OCI-LY1 (cell line): ENCODE measurements around the gene NT5C3A.

Experiments
- H2AFZ ChIP-seq: fragments of 200-600 bp; sonication (generic), shearing (Covaris generic); 2 replicates; pipeline ENCODE4 v1.6.0; 2014; ENCODE audit warnings: antibody characterized with exemption, mild to moderate bottlenecking, low read length
- H3F3A ChIP-seq: fragments of 200-600 bp; sonication (generic), shearing (Covaris generic); 2 replicates; pipeline ENCODE4 v1.6.0; 2014; ENCODE audit warnings: mild to moderate bottlenecking, antibody characterized with exemption, low read length, moderate library complexity; ENCODE audit not compliant: insufficient read depth
- H3K27ac ChIP-seq: fragments of 200-600 bp; sonication (generic); 2 replicates; pipeline ENCODE4 v1.5.1; 2014; ENCODE audit warnings: low read length, mixed run types, mild to moderate bottlenecking, low read depth; ENCODE audit not compliant: poor library complexity, severe bottlenecking
- H3K27me3 ChIP-seq: fragments of 200-600 bp; sonication (generic); 2 replicates; pipeline ENCODE4 v1.6.0; 2014; ENCODE audit warnings: antibody characterized with exemption, mild to moderate bottlenecking, low read length, moderate library complexity; ENCODE audit not compliant: insufficient read depth
- H3K36me3 ChIP-seq: fragments of 200-600 bp; sonication (generic); 2 replicates; pipeline ENCODE4 v1.6.1; 2014; ENCODE audit warnings: mild to moderate bottlenecking, antibody characterized with exemption, low read length, moderate library complexity, mixed read lengths; ENCODE audit not compliant: insufficient read depth
- H3K4me1 ChIP-seq: fragments of 200-600 bp; sonication (generic); 2 replicates; pipeline ENCODE4 v1.5.1; 2014; ENCODE audit warnings: mild to moderate bottlenecking, low read length, moderate library complexity; ENCODE audit not compliant: insufficient read depth, severe bottlenecking
- H3K4me2 ChIP-seq: fragments of 200-600 bp; sonication (generic), shearing (Covaris generic); 2 replicates; pipeline ENCODE4 v1.6.1; 2014; ENCODE audit warnings: low read length
- H3K4me3 ChIP-seq: fragments of 200-600 bp; sonication (generic); 2 replicates; pipeline ENCODE4 v1.5.1; 2014; ENCODE audit warnings: low read length, low read depth, mild to moderate bottlenecking, mixed read lengths; ENCODE audit not compliant: poor library complexity, severe bottlenecking
- H3K79me2 ChIP-seq: fragments of 200-600 bp; shearing (Covaris generic); 2 replicates; pipeline ENCODE4 v1.6.1; 2016; ENCODE audit warnings: mixed run types, low read length, mixed read lengths; ENCODE audit not compliant: insufficient read depth
- H3K9ac ChIP-seq: fragments of 200-600 bp; sonication (generic), shearing (Covaris generic); 2 replicates; pipeline ENCODE4 v1.6.1; 2014; ENCODE audit warnings: mild to moderate bottlenecking, low read length, mixed read lengths
- H3K9me2 ChIP-seq: fragments of 200-600 bp; sonication (generic), shearing (Covaris generic); 2 replicates; pipeline ENCODE4 v1.6.1; 2014; ENCODE audit warnings: low read depth, mild to moderate bottlenecking, low read length, mixed read lengths
- H3K9me3 ChIP-seq: fragments of 200-600 bp; shearing (Covaris generic); 2 replicates; pipeline ENCODE4 v1.6.1; 2014; ENCODE audit warnings: low read length, mixed read lengths
- H4K20me1 ChIP-seq: fragments of 200-600 bp; sonication (generic), shearing (Covaris generic); 2 replicates; pipeline ENCODE4 v1.6.0; 2016; ENCODE audit warnings: mild to moderate bottlenecking, low read length; ENCODE audit not compliant: insufficient read depth
- CTCF ChIP-seq: fragments of 200-600 bp; sonication (generic), shearing (Covaris generic); IDR thresholded peaks from 2 replicates; pipeline ENCODE4 v1.5.1; 2017; ENCODE audit warnings: mild to moderate bottlenecking, antibody characterized with exemption, low read length, moderate library complexity, mixed read lengths
- EZH2 ChIP-seq: fragments of 200-600 bp; sonication (generic), shearing (Covaris generic); IDR thresholded peaks from 2 replicates; pipeline ENCODE4 v1.8.0; 2017; ENCODE audit warnings: borderline replicate concordance, mixed run types, mild to moderate bottlenecking, antibody characterized with exemption, low read length, moderate library complexity, mixed read lengths

The NT5C3A gene

DNA sequence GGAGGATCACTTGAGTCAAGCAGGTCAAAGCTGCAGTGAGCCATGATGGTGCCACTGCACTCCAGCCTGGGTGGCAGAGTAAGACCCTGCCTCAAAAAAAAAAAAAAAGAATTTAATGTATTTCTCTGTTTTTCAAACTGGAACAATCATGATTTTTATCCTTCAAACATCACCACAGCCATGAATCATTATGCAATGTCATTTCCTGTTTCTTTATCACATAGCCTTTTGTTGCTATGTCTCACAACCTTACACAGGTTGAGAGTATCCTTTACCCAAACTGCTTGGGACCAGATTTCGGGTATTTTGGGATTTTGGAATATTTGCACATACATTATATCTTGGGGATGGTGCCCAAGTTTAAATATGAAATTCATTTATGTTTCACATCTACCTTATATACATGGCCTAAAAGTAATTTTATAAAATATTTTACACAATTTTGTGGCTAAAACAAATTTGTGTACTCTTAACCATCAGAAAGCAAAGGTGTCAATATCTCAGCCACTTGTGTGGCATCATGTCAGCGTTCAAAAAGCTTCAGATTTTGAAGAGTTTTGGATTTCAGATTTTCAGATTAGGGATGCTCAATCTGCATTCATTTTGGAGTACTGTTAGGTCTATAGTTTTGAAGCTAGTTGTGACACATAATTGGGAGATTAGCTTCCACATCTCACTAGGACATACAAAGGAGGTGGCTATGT lies 8.2 kb downstream of the NT5C3A start:
- TF ChIP-seq EZH2 (no peak), CTCF (no peak)
- no peak overlapping the region for H3K4me3 ChIP-seq
- H2AFZ ChIP-seq = no peak overlapping the region
- H4K20me1 ChIP-seq = no peaks in the 10 kb centered on the region; the same call in 1 of the 2 replicates
- H3K9ac ChIP-seq = no peak overlapping the region
- no peaks in the 10 kb centered on the region for H3K9me2 ChIP-seq
- H3K27ac ChIP-seq = peak overlapping the region; percentile 59
- H3K4me2 ChIP-seq = no peak overlapping the region
- peaks cover 77% of the 10 kb centered on the region for H3K79me2 ChIP-seq
- H3F3A ChIP-seq = peaks cover 2% of the 10 kb centered on the region; the same call in 1 of the 2 replicates
- H3K27me3 ChIP-seq = no peaks in the 10 kb centered on the region
- peaks cover 55% of the 10 kb centered on the region for H3K4me1 ChIP-seq
- no peaks in the 10 kb centered on the region for H3K9me3 ChIP-seq
- H3K36me3 ChIP-seq = peaks cover 23% of the 10 kb centered on the region

- Histone ChIP-seq H3K9me3 (no peaks in the 10 kb centered on the region), H3K9me2 (no peaks in the 10 kb centered on the region), H3K4me1 (peaks cover 55% of the 10 kb centered on the region), H4K20me1 (no peaks in the 10 kb centered on the region; the same call in 1 of the 2 replicates), H3F3A (peaks cover 2% of the 10 kb centered on the region; the same call in 1 of the 2 replicates), H3K27ac (peak overlapping the region; percentile 59), H3K79me2 (peaks cover 77% of the 10 kb centered on the region), H3K27me3 (no peaks in the 10 kb centered on the region), H3K9ac (no peak overlapping the region), H3K4me2 (no peak overlapping the region), H2AFZ (no peak overlapping the region), H3K36me3 (peaks cover 21% of the 10 kb centered on the region), H3K4me3 (no peak overlapping the region)
- TF ChIP-seq EZH2 (no peak), CTCF (no peak)
These were observed 8.9 kb downstream of the NT5C3A start for GRCh38 chr7:33053721-33054120.

DNA sequence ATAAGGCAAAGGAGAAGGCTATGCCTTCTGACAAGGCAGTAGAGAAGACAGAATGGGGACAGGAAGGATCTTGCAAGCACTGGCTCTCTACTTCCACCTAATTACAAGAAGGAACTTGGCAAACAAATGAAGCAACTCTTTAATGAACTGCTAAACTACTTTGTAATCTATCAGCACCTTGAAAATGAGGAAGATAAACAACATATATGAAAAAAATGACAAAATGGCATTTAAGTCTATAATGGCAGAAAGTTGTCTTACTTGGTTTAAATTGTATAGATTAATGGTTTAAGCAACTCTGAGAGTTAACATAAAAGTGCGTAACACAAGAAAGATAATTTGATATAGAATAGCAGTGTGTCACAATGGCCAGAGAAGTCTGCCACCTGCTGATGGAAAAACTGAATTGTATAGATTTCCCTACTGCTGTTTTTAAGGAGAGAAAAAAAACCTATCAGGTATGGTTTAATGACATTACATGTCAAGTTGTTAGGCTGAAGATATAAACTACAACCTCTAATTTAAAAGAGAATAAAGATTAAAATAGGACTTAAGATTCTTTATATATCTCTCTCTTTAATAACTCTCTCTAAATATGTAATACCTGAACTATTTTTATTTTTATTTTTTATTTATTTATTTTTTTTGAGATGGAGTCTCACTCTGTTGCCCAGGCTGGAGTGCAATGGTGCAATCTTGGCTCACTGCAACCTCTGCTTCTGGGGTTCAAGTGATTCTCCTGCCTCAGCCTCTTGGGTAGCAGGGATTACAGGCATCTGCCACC lies 11.8 kb downstream of the NT5C3A start:
- no peaks in the 10 kb centered on the region for H3K27me3 ChIP-seq
- H3K9me3 ChIP-seq = no peaks in the 10 kb centered on the region
- H3K27ac ChIP-seq = peak overlapping the region; percentile 61
- no peak for TF ChIP-seq EZH2
- TF ChIP-seq CTCF = peak; percentile 83
- H3K4me1 ChIP-seq = peaks cover 55% of the 10 kb centered on the region
- peaks cover 80% of the 10 kb centered on the region for H3K79me2 ChIP-seq
- H4K20me1 ChIP-seq = no peaks in the 10 kb centered on the region; the same call in 1 of the 2 replicates
- H2AFZ ChIP-seq = no peak overlapping the region
- H3F3A ChIP-seq = peaks cover 2% of the 10 kb centered on the region; the same call in 1 of the 2 replicates
- peak overlapping the region; percentile 52 for H3K4me2 ChIP-seq
- peak overlapping the region; percentile 24; the same call in 1 of the 2 replicates for H3K9ac ChIP-seq
- peaks cover 14% of the 10 kb centered on the region for H3K36me3 ChIP-seq
- H3K4me3 ChIP-seq = peak overlapping the region; percentile 30
- no peaks in the 10 kb centered on the region for H3K9me2 ChIP-seq
